ENCODE results near the gene NPHS1.

- TF ChIP-seq CTCF (IDR thresholded peaks at IDR 0.05) (no peak), POLR2A (IDR thresholded peaks at IDR 0.05) (no peak)
These were observed 48.8 kb upstream of the NPHS1 start for GRCh38 chr19:35901055-35901644.

Data from sigmoid colon (tissue), 3 donors.